GM19467 (cell line): ENCODE results near the gene VSTM5.
"Not testable (repeated sequence)": the region's sequence is repeated elsewhere in the genome, so short reads cannot be mapped to it uniquely, and the experiment has no call there.

Experiments
- ATAC-seq: cut with Tn5 transposase; IDR thresholded peaks from one replicate; pipeline ENCODE4 v1.9.1; 2021; ENCODE audit warnings: mild to moderate bottlenecking, moderate library complexity; ENCODE audit not compliant: unreplicated experiment

VSTM5 gene

GRCh38 chr11:93850594-93851018 lies at the start of gene VSTM5:
Gene VSTM5 (minus strand): TSS chr11:93850618. CDS start chr11:93850502, 116 bp downstream.
- ATAC-seq: no peak

GRCh38 chr11:93895106-93895862 lies 44.9 kb upstream of the VSTM5 start:
- no peak for ATAC-seq

GRCh38 chr11:93890391-93891051 lies 40.1 kb upstream of the VSTM5 start:
- ATAC-seq: no peak

GRCh38 chr11:93887111-93887510 lies 36.7 kb upstream of the VSTM5 start:
- ATAC-seq: no peak

GRCh38 chr11:93879114-93879513 lies 28.7 kb upstream of the VSTM5 start:
- not testable (repeated sequence) for ATAC-seq

- ATAC-seq: no peak
Measured at GRCh38 chr11:93875637-93876036, 25.2 kb upstream of the VSTM5 start.

GRCh38 chr11:93871526-93871925 lies 21.1 kb upstream of the VSTM5 start:
- ATAC-seq: no peak

- ATAC-seq: no peak
Measured at GRCh38 chr11:93870616-93871015, 20.2 kb upstream of the VSTM5 start.

GRCh38 chr11:93869830-93870229 lies 19.4 kb upstream of the VSTM5 start:
- no peak for ATAC-seq

- ATAC-seq: not testable (repeated sequence)
Measured at GRCh38 chr11:93868404-93868803, 18.0 kb upstream of the VSTM5 start.

- no peak for ATAC-seq
Measured at GRCh38 chr11:93861808-93862207, 11.4 kb upstream of the VSTM5 start.

GRCh38 chr11:93858121-93858775 lies 7.8 kb upstream of the VSTM5 start:
- ATAC-seq: no peak

- ATAC-seq: no peak
Measured at GRCh38 chr11:93857413-93858120, 7.1 kb upstream of the VSTM5 start.

GRCh38 chr11:93852242-93852641 lies 1.8 kb upstream of the VSTM5 start:
- ATAC-seq: no peak

GRCh38 chr11:93849751-93850593 lies 446 bp downstream of the VSTM5 start:
- no peak for ATAC-seq

GRCh38 chr11:93849201-93849600 lies 1.2 kb downstream of the VSTM5 start:
- no peak for ATAC-seq

GRCh38 chr11:93846411-93846810 lies 4.0 kb downstream of the VSTM5 start:
- ATAC-seq: no peak

GRCh38 chr11:93845181-93846092 lies 5.0 kb downstream of the VSTM5 start:
- no peak for ATAC-seq

GRCh38 chr11:93844568-93844967 lies 5.8 kb downstream of the VSTM5 start:
- ATAC-seq: no peak
